COLO829 (cell line): ENCODE data around the gene SLC2A9.
A peak's percentile ranks its signal among the peaks of the same experiment; 100 is the strongest.

Experiments used
- DNase-seq: peaks from one replicate; pipeline ENCODE4 v3.0.0; 2012; ENCODE audit warnings: low spot score

Gene SLC2A9

DNA sequence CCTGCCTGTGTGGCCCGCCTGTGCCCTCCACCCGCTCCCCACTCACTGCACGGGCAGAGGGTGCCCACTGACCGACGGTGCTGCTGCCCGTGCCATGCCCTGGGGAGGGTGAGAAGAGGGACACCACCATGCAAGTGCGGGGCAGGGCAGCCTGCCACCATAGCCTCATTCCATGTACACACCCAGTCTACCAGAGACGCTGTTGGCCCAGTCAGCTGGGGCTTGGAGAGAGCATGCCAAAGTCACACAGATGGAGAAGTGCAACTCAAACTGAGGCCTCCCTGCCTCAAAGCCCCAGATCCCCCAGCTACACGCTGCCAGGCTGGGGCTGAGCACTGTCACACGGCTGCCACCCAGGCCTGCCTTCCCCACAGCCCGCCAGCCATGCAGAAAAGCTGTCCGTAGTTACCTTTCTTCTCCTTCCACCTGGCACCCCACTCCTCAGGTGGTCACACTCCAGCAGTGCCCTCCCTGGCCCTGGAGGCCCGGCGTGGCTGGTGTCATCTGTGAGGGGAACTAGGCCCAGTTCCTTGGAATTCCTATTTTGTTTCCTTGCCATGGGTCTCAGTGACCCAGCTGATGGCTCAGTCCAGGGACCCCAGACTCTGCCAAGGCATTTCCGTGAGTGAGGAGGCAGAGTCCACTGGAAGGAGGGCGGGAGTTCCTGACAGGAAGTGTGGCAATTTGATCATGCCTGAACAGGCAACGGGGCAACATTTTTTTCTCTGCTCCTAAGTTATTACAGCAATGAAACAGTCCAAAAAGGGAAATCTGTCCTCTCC, at the start of gene SLC2A9:
SLC2A9 (minus strand) TSS at position 627 of the 782 bp plus-strand sequence; CDS start at position 559, 68 bp downstream.
- DNase-seq, result no peak

DNA sequence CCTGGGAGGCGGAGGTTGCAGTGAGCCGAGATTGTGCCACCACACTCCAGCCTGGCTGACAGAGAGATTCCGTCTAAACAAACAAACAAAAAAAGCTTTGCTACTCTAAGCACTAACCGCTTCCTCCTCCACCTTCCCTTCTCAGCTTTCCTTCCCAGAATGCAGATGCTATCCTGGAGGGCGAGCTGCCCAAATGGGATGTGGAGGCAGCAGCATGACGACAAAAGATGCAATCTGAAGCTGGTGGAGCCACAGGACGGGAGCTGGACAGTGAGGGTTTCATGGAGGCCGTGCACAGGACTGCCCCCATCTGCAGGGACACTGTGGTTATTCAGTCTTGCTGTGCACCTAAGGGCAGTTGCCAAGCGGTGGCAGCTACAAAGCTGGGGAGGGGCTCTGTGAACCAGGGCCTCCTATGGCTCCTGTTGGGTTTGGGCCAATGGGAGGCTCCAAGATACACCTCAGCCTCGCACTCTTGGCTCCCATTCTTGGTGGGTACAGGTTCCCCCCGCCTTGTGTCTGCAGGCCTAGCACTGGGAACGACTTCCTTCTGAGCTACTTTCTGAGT, 47.9 kb upstream of the SLC2A9 start:
- no peak for DNase-seq

DNA sequence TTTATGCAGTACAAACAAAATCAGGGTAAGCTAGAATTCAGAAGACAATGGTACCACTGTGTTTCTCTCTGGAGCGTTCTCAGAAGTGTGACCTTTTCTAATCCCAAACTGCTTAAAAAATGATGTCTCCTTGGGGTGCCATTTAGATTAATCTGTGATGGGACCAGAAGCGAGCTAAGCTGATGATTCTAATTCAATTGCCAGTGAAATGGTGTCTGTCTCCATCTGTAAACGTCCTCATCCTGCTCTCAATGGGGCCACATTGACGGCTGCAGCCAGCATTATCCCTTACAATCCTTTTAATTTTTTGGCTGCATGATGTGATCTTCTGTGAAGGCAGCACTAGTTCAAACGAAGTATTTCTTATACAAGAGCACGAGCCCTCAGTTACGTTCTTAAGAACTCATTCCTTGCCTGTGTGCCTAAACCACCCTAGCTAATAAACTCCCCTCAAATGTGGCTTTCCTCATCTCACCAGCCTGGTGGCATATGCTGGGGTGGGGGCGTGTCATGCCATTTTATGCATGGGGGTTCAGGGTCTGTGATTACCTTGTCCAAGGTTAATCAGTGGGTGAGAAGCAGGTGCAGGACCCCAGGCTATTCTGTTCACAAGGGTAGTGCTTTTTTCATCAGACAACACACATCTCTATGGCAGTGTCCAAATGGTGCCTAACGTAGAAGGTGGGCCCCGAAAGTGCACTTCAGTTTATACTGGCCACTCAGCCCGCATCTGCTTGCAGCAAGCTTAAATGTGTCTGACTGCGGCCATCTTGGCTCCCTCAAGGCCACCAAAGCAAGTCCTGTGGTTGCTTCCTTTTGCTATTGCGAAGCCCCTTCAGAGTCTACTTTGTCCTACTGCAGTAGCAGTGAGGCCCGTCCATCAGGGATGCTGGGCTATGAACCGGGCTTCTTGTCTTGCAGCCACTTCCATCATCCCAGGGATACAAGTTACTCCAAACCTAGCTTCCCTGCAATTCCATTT, 45.7 kb upstream of the SLC2A9 start:
- DNase-seq, result peak; percentile 24

DNA sequence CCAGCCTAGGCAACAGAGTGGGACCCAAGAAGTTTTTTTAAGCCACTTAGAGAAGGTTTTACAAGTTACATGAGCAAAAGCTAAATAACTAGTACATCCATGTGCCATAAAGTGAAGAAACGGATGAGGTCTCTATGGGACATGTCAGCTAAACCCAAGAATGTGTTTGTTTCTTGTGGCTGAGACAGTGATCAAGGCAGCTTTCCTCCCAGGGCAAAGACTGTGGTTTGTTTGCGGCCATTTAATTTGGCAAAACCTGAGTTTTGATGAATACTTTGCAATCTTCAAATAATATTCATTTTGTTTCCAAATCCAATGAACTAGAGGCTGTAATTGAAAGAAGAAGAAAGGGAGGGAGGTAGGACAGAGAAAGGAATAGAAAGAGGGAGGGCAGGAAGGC, 44.9 kb upstream of the SLC2A9 start:
- no peak for DNase-seq

DNA sequence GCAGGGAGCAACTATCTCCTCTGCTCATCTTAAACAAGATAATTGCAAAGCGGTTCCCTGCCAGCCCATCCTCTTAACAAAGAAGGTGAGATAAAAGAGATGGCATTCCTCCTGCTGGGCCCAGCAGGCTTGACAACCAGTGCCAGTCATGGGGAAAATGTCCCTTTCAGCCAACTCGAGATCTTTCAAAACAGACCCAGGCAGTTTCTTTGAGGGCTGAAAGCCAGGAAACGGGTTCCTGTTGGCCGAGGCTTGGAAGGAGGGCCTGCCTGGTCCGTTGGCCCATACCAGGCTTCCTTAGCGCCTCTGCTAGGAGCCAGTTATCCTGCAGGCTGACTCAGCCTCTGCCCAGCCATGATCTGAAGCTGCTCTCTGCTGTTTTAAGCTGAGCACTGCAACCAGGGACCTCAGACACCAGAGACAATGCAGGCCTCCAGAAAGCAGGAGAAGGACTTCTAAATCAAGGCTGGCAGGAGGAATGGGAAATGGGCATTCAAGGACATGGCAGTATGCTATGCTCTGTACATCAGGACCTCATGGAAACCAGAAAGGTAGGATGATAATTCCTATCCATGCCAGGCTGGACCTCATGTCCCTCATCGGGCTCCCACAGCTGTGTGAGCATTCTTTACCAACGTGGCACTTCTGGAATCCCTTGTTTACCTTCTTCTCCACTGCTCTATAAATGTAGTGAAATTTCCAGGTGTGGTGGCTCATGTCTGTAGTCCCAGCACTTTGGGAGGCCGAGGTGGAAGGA, 42.4 kb upstream of the SLC2A9 start:
- DNase-seq, result no peak

DNA sequence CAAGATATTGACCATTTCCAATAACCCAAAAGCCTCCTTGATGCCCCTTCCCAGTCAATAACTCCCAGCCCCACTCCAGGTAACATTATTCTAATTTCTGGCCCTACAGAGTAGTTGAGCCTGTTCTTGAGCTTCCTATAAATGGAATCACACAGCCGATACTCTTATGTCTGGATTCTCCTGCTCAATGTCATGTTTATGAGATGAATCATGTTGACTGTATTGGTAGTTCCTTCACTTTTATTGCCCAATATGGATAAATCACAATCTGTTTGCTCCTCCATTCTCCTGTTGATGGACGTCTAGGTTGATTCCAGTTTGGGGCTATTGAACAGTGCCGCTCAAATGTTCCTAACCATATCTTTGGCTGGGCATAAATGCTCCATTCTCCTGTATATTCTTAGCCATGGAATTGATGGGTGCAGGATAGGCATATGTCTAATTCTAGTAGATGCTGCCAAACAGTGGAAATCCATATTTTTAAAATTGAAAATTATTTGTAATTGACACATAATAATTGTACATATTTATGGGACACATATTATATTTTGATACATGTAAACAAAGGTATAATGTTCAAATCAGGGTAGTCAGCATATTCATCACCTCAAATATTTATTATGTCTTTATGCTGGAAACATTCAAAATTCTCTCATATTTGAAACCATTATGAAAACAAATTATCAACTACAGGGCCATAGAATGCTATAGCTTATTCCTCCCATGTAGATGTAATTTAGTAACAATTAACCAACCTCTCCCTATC, 40.5 kb upstream of the SLC2A9 start:
- no peak for DNase-seq

DNA sequence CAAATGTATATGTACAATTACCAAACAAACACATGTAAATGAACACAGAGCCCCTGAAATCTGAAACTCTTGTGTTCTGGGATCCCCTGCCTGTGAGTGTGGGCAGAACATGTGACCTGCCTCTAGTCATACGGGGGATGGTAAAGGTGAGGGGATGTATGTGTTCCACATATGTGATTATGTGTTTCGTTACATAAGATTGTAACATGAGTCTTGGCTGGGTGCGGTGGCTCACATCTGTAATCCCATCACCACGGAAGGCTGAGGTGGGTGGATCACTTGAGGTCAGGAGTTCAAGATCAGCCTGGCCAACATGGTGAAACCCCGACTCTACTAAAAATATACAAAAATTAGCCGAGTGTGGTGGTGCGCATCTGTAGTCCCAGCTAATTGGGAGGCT, 37.1 kb upstream of the SLC2A9 start:
- DNase-seq, result no peak

DNA sequence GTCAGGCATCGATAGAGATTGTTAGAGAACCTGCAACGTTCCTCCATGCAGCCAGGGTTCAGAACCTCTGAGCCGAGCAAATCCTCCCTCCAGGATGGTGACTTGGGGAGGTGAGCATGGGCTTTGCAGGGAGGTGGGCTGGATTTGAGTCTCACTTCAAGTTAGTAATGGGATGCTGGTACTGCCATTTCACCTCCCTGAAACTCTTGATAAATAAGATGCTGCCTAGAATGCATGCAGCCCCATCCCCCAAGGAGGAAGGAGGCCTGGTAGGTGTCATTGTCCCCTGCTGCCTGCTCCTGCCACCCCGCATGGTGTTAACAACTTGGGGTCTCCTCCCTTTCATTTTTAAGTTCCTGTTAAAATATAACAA, 35.7 kb upstream of the SLC2A9 start:
- DNase-seq, result no peak

DNA sequence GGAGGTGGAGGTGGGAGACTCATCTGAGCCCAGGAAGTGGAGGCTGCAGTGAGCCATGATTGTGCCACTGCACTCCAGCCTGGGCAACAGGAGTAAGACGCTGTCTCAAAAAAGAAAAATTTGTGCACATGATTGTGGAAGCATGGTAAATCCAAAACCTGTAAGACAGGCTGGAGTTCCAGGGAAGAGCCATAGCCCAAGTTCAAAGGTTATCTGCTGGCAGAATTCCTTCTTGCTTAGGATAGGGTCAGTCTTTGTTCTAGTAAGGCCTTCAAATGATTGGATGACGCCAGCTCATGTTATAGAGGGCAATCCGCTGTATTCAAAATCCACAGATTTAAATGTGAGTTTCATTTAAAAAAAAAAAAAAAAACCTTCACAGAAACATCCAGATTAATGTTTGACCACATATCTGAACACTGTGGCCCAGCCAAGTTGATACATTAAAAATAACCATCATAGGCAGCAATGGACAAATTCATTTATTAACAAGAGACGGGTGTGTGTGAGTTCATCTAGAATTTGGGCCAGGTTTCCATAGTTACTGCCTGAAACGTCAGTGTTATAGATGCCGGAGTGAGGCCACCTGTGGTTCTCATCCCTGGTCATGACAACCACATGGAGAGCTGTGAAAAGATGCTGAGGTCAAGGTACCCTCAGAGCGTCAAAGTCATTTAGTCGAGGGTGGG, 35.2 kb upstream of the SLC2A9 start:
- DNase-seq, result no peak

DNA sequence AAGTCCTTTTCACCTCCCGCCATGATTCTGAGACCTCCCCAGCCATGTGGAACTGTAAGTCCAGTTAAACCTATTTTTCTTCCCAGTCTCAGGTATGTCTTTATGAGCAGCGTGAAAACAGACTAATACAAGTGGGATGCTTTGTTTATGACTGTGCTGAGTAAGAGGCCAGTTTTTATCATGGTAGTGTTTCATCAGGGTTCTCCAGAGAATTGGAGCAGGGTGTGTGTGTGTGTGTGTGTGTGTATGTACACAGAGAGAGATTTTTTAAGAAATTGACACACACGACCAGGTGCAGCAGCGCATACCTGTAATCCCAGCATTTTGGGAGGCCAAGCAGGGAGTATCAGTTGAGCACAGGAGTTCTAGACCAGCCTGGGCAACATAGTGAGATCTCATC, 34.6 kb upstream of the SLC2A9 start:
- no peak for DNase-seq

DNA sequence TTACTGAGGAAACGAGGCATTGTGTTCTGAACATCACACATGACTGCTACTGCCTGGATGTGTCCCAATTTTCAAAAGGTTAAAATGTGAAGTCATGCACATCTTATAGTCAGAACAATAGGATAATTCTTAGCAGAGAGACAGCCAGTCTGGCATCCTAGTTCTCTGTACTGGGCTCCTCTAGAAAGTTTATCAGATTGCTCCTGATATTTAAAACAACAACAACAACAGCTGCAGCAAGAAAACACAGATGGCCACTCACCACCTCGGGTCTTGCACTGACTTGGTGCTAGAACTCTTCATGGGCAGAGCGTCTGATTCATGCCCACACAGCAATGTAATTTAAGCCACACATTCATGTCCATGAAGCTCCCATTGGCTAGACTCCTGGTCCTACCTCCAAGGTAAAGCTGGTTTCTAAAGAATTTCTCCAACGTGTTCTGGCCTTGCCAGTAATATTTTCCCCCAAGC, 33.3 kb upstream of the SLC2A9 start:
- peak; percentile 51 for DNase-seq

DNA sequence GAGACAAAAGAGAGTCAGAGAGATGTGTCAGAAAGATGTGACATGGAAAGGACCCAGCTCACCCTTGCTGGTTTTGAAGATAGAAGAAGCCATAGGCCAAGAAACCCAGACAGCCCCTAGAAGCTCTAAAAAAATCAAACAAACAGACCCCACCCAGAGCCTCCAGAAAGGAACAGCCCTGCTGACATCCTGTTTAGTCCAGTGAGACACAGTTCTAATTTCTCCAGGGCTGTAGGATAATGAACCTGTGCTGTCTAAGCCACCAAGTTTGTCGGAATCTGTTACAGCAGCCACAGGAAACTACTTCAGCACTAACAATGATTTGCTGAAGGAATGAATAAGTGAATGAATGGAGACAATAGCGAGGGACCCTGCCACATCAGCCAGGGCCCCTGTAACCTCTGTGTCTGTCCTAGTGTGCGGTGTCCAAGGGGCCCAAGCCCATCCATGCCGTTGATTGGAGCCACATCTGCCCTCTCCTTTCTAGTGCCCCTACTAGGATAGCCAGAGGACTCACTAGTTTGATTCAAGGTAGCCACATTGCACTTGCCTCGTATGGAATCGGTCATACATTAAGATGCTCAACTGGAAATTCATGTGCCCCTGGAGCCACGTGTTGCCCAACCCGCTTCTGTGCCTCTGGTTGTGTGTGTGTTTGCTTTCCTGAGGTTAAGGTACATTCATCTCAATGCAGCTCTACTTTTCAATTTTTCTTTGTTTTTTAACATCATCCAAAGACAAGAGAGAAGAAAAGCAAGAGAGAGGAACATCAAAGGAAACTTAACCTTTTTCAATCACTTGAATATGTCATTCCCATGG, 32.5 kb upstream of the SLC2A9 start:
- no peak for DNase-seq

DNA sequence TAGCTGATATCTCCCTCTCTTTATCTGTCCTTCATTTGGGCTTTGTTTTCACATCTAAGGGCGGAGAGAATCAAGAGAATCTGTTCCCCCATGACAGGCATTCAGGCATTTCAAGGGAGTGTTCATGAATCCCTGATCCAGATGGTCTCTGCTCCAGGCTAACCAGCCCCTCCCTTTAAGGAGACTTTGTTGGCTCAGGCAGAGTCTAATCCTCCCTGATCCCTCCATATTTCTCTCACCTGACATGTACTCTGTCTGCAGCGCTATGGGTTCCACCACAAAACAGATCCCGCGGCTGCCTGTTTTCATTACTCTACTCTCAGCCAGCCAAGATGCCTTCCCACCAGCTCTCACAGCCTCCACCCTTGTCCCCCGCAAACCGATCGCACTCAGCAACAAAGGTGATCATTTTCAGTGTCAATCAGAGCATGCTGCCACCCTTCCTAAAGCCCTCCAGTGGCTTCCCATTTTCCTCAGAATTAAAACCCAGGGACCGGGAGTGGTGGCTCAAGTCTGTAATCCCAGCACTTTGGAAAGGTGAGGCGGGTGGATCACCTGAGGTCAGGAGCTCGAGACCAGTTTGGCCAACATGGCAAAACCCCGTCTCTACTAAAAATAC, 30.3 kb upstream of the SLC2A9 start:
- no peak for DNase-seq

DNA sequence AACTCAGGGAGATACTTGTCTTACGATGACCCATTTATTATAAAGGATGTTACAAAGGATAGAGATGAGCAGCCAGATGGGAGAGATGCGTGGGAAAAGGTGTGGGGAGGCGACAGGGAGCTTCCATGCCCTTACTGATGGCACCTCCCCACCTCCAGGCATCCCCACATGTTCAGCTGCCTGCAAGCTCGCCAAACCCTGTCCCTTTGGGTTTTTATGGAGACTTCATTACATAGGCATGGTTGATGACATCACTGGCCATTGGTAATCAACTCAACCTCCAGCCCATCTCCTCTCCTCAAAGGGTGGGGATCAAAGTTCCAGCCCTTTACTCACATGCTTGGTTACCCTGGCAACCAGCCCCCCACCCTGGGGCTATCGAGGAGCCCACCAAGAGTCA, 29.4 kb upstream of the SLC2A9 start:
- DNase-seq, result no peak

DNA sequence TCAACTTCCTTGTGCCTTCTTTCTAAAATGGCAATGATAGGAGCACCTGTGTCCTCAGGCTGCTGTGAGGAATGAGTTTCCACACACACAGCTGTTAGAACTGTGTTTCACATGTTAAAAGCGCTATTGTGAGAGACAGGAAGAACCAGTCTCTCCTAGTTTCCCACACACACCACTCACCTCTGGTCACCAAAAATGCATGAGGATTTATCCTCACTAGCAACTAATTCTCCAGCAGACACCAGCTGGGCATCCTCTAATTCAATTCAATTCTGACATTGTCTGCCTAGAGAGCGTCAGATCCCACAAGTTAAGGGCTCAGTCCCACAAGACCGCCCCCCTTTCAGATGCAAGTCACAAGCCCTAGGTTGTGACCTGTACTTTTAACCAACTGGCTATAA, 29.0 kb upstream of the SLC2A9 start:
- DNase-seq, result no peak

DNA sequence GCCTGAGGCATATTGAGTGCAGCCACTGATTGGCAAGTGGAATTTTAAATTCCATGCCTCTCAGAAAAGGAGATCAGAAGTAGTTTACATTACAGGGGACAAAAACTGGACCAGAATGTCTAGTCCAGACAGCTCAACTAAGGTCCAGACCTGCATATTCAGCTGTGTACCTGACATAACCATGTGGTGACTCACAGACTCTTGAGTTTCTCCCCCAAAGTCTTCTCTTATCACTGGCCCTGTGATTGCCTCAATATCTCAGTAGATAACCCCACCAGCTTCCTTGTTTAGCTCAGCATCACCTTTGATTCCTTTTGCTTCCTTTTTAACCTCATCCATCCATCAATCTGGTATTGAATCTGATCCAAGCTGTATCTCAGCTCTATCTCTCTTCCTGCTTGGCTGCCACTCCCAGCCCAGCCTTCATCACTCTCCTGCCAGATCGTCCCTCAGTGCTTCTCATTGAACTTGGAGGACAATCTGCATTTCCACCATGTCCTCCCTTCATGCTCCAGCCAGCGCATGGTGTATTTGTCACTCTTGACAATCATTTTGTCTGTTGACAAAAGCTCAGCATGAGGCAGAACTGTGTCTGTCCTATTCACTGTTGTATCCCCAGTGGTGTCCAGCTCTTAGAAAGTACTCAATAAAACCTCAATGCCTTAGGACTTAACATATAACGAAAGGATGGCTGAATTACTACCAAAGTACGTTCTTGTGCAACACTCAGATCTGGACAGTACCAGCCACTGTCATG, 27.8 kb upstream of the SLC2A9 start:
- DNase-seq, result no peak

DNA sequence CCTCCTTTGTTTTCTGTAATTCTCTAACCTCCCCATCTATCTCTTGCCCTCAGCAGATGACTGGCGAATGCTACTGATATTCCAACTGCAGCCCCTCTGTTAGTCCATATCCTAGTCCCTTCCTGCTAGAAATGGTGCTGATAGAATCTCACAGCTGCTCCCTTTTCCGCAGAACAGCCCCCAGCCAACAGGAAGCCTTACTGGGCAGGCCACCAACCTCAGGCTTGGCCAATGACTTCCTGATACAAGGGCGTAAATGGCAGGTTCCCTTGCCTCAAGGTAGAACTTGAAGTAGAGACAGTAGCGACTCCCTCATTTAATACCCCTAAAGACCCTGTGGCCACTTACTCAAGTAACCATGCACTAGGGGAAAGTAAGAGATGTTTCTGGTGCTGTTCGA, 26.7 kb upstream of the SLC2A9 start:
- DNase-seq, result no peak

DNA sequence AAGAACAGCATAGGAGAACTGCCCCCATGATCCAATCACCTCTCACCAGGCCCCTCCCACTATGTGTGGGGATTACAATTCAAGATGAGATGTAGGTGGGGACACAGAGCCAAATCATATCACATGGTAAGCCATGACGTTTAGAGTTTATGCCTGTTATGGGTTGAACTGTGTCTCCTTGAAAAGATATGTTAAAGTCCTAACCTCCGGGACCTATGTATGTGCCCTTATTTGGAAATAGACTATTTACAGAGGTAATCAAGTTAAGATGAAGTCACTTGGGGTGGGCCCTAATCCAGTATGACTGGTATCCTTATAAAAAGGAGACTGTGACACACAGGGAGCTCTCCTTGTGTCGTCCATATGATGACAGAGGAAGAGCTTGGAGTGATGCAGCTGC, 25.2 kb upstream of the SLC2A9 start:
- no peak for DNase-seq
